HG02798 (cell line): ENCODE data around the gene CREB3L2.
A peak's percentile ranks its signal among the peaks of the same experiment; 100 is the strongest.

Experiments
- ATAC-seq: cut with Tn5 transposase; IDR thresholded peaks from one replicate; pipeline ENCODE4 v1.9.1; 2021; ENCODE audit warnings: mild to moderate bottlenecking; ENCODE audit not compliant: unreplicated experiment, poor library complexity

Gene CREB3L2

DNA sequence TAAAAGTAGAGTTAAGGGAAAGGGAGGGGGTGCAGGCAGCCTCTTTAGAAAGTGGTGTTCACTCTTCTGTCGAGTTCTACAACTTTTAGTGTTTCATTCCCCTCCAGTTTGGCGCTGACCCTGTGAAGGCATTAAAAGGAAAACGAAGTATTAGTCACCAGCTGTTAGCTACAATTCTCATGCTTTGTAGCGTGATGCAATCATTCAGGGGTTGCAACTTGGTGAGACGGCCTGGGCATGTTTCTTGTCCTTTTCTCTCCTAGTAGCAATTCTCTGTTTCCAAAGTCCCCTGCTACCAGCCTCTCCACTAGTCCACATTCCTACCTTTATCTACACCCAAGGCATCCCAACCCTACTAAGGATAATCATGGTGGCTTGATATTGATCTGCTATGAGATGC, 121.5 kb downstream of the CREB3L2 start:
- ATAC-seq: no peak

GRCh38 chr7:137879357-137880158, 122.3 kb downstream of the CREB3L2 start:
- peak; percentile 54 for ATAC-seq

GRCh38 chr7:137878333-137878961, 123.4 kb downstream of the CREB3L2 start:
- no peak for ATAC-seq

GRCh38 chr7:137877027-137877675, 124.7 kb downstream of the CREB3L2 start:
- no peak for ATAC-seq

- no peak for ATAC-seq
These were observed 126.1 kb downstream of the CREB3L2 start for GRCh38 chr7:137875746-137876145.

DNA sequence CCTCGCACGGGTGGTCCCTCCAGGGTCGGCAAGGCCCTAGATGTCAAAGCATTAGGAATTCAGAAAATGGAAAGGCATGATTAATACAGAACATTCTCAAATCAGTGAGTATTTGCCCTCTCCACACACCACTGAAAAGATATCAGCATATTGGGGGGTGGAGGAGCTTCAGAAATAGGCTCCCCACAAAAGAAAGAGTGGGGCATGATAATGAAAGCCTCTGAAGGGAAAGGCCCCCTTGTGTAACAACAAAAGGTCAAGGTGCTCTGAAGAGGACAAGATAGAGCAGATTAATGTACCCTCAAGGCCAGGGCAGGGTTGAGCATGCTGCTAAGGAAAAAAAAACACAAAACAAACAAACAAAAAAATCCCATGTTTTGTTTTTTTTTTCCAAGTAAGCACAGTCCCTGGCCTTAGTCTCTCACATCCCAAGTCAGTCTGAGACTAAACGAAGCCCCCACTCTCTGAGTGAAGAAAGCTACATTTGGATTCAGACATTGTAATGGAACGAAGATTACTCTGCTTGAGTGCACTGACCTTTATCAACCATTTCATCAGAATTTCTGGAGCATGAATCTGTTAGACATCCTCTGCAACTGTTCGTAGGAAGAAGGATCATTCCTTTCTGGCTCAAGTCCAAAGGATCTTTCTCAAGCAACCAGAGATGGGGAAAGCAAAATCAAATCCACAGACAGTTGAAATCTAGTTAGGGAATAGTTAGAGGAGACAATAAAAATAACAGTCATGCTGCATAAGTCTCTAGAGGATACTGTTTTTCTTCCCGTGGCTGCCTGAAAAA, 127.7 kb downstream of the CREB3L2 start:
- ATAC-seq: no peak

DNA sequence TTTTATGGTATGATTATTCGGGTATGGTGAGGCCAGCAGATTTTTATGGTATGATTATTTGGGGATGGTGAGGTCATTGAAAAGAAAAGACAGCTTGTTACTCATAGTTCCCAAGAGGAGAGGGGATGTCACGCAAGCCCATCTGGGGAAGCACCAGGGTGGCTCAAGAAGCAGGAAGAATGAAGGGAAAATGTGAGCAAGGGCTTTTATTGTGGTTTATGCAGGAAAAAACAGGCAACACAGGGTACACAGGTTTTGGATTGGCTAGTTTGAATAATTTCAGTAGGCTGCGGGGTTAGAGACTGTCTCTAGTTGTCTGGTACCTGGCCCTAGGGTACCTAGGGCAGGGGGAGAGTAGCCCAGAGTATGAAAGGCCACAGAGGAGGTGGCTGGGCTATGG, 128.4 kb downstream of the CREB3L2 start:
- ATAC-seq: no peak

DNA sequence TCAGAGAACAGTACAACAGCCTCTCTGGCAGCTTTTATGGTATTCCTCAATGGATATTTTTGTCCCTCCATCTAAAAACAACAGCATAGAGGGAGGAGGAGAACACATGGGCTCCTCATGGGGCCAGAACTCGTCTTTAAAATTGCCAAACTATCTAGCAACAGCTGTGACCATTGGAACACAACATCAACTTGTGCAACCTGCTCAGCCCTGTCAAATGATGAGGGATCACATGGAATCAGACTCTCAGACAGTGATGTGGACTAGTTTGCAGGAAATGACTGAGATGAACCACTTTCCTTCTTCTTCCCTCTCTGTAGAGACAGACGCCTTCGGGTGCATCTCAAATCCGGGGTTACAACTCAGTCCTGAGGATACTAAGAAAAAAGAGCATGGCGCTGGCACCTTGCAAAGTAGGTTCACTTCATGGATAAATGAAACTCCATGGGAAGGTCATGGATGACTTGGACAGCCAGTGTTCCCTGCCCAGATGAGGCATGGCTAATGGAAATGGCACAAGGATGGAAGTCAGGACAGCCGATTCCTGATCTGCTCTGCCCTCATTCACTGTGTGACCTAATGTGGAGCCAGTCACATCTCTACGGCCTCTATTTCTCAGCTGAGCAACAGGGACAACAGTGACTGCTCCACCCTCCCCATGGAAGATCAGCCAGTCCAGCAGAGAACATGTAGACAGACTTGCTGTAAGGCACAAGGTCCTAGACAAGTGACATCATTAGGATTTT, 130.5 kb downstream of the CREB3L2 start:
- no peak for ATAC-seq

DNA sequence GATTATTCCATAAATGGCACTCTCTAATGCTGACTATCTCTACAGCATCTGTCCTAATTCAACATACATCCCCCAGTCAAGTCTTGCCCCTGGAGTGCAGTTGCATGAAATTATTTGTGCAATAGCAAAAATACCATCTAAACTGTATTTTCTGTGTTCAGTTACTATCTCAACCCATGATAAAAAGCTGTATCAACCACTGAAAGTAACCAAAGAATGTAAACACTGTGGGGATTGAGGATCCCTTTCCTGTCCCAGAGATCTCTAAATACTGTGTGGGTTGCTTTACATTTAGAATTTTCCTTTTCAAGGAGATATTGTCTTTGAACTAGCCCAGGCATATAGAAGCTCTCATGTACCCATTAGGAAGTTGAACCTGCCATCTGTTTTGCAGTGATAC, 131.2 kb downstream of the CREB3L2 start:
- no peak for ATAC-seq

GRCh38 chr7:137870078-137870477, 131.8 kb downstream of the CREB3L2 start:
- no peak for ATAC-seq

DNA sequence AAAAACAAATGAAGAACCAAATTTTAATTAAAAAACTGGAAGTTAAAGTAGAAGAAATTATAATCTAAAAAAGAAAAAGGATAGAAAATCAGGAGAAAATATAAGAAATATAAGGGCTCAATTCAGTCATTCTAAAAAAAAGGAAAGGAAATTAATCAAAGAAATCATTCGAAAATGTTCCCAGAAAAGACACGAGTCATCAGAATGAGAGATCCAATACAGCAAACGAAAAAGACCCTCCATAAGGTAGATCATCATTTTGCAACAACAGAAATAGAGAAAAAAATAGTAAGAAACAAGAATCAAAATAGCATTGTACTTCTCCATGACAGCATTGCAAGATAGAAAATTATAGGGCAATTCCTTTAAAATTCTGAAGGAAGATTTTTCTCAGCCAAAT, 132.6 kb downstream of the CREB3L2 start:
- ATAC-seq: no peak

- ATAC-seq: no peak
These were observed 134.6 kb downstream of the CREB3L2 start for GRCh38 chr7:137867289-137867688.

DNA sequence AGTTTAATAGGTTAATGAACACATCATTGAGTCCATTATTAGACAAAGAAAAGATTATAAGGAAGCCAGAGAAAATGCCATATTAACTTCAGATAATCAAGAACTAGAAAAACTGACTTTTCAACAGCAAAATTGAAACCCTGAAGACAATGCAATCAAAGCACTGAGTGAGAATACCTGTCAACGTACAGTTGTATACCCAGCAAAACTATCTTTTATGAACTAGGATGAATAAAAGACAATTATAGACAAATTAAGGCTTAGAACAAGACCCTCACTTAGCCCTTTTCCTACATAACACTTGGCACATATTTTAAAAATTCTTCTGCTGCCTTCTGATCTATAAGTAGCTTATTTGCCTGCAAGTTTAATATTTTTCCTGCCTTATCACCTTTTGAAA, 136.1 kb downstream of the CREB3L2 start:
- ATAC-seq: no peak

DNA sequence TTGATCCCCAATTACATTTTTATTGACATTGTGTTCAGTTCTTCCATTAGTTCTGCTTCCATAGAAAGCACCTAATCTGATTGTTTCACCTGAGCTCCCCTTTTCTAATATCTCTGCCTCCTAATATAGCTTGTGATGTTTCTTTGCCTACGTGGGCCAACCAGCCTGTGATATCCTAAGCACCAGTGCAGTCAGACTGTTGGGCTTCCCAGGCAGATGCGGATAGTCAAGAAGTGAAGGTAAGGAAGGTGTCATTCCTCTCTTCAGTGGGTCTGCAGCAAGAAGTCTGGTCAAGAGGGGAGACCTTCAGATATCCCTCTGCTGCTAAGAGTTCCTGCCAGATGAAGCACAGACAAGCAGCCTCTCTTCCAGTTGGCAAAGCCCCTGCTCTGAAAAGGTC, 138.9 kb downstream of the CREB3L2 start:
- no peak for ATAC-seq

DNA sequence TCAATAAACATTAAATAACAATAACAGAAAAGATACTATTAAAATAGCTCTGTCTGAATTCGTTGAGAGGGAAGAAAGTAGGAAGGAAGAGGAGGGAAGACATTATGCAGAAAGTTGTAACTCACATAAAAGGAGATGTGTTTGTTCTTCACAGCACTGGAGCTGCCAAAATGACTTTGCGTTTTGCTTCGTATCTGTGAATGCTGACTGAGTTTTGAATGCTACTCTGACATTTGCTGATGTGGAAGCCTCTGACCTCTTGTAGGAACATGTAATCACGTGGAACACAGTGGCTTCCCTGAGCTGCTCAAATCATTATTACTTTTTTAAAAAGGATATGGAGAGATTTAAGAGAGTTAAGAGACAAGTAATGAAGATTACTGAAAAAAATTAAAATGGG, 139.5 kb downstream of the CREB3L2 start:
- ATAC-seq: no peak

GRCh38 chr7:137860542-137860941, 141.3 kb downstream of the CREB3L2 start:
- ATAC-seq: no peak

DNA sequence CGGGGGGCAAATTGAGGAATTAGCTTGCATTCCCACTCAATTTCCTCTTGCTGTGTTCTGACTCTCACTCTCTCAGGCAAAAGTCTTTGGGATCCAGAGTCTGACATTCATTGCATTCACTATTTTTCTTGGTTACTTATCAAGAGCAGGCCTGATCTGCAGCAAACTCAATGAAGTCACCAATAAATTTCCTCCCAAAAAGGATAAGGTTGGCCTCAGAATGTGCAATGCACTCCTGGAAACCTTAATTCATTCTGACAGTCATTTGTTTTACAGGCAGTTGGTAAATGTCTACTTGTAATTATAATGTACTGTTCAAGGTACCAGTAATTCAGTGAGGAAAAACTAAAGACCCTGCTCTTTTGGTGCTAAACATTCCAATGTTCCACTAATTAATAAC, 148.8 kb downstream of the CREB3L2 start:
- ATAC-seq: no peak

DNA sequence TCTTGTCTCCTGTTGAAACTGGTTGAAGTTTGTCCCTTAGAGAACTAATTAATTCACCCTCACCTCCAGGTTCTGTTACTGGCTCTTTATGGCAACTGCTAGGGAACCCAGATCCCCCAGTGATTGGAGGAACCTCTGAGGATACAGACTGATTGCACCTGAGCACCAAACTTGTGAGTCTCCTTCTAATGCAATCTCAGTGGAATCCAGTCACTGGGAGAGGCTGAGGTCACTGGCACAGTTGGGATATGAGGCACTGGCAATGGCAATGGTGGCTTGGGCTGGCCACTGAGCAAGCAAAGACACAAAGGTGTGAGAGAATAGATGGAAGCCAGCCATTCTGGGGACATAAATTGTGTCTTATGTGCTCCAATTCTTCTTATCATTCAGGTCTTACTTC, 149.8 kb downstream of the CREB3L2 start:
- ATAC-seq: no peak

DNA sequence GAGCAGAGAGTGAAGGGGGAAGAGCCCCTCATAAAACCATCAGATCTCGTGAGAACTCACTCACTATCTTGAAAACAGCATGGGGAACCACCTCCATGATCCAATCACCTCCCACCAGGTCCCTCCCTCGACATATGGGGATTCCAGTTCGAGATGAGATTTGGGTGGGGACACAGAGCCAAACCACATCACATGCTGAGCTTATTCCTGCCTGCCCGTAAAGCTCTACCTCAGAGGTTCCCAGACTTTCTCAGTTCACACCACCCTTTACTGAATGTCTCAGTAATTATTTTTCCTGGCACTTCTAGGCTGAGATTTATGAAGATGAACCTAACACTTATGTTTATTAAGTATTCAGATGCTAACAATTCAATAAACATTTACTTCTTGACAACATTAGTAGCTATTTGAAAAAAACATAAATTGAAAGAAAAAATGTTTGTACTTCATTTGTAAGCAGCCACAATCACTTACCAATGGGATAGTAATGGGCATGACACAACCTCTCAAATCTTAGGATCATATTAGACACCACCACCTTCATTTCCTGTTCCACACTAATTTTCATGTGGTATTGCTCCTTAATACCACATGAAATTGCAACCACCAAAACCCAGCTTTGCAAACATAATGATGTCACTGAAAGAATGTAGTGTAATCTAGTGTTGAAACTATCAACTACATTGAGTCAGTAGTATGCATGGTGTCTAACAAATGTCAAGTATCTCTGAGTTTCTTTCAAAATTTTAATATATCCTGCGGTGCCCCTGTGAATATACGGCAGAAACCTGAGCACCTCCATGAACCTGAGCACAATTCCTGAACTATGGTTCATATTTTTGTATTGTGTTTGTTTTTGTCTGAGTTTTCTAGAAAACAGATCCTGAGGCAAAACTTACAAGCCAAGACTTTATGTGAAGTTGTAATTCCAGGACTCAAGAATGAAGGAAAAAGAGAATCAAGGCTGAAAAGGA, 150.6 kb downstream of the CREB3L2 start:
- ATAC-seq: no peak
